Ovary (tissue), 9 donors: ENCODE data around the gene LPIN2. TPM values are rescaled to one million over a fixed set of nuclear protein-coding genes. Genes with fewer than 3 reads are reported as not detected.

Source experiments
- DNase-seq, 5 donors: peaks; one replicate each; pipeline ENCODE4 v3.0.0-alpha.2; 2019 to 2020
- H3K27ac ChIP-seq, 2 donors: fragments of 200-600 bp; one replicate each; pipeline versions ENCODE4 v1.5.1 to v1.8.0; 2019 to 2022
- H3K27me3 ChIP-seq: fragments of 200-600 bp; one replicate; pipeline ENCODE4 v1.8.0; 2022
- H3K36me3 ChIP-seq: fragments of 200-600 bp; sonication (generic); one replicate; pipeline ENCODE4 v1.5.1; 2019
- H3K4me1 ChIP-seq: one replicate; pipeline ENCODE4 v1.8.1; 2013; ENCODE audit warnings: mild to moderate bottlenecking, moderate library complexity; ENCODE audit not compliant: insufficient read depth
- H3K4me3 ChIP-seq: fragments of 200-600 bp; sonication (generic); one replicate; pipeline ENCODE4 v1.5.1; 2017
- H3K9me3 ChIP-seq, 2 donors: fragments of 200-600 bp in 1 of 2; sonication (generic) in 1 of 2; one replicate each; pipeline versions ENCODE4 v1.5.1 to v1.8.1; 2013 to 2019; ENCODE audit warnings: mild to moderate bottlenecking in 1 of 2, moderate library complexity in 1 of 2
- CTCF ChIP-seq, 3 donors: fragments of 450-650 bp in 2 of 3; fragments of 200-600 bp in 1 of 3; IDR thresholded peaks; one replicate each; pipeline versions ENCODE4 v1.5.1 to v1.8.0; 2016 to 2022; ENCODE audit warnings: antibody characterized with exemption in 3 of 3, mild to moderate bottlenecking in 1 of 3
- EP300 ChIP-seq: sonication (generic); formaldehyde crosslinking; IDR thresholded peaks from one replicate; pipeline ENCODE4 v1.6.1; 2017; ENCODE audit warnings: antibody characterized with exemption
- POLR2A ChIP-seq: fragments of 450-650 bp; IDR thresholded peaks from one replicate; pipeline ENCODE4 v1.6.1; 2017; ENCODE audit warnings: antibody characterized with exemption, mild to moderate bottlenecking, moderate library complexity
- WGBS, 3 donors: extraction: QIAGEN DNeasy Blood & Tissue Kit in 1 of 3; methylation state at CpG; one replicate each; pipeline versions ENCODE4 v1.1.5 to v1.1.7; 2013 to 2017; 5-methylcytosine and 5-hydroxymethylcytosine counted together
- intact Hi-C, 4 donors: fragments of 100-400 bp; cut with DNase I; formaldehyde crosslinking; loops; one replicate each; pipeline versions ENCODE4 v1.11.0 to v1.15.1; 2022 to 2023
- polyA plus RNA-seq, 2 donors: library from polyadenylated mRNA; stranded (reverse); fragments of 200-250 nt in 1 of 2; fragments of 350-450 nt in 1 of 2; fragmentation: Illumina TruSeq in 1 of 2; extraction: RNeasy Lipid Tissue Mini Kit (QIAGEN cat#74804) in 1 of 2; gene quantifications; one replicate each; pipeline ENCODE4 v1.2.3, GENCODE V29; 2013 to 2014
- total RNA-seq, 7 donors: library from RNA; depleted of rRNA in 2 of 7; stranded (reverse); fragments of >200 nt in 2 of 7; fragmentation: NEBNext Ultra II Directional in 3 of 7; extraction: Animal tissue kit (Norgen Biotek cat#: 25700) in 3 of 7; gene quantifications; one replicate each; pipeline versions ENCODE4 v1.1.0 to v1.2.4, GENCODE V29; 2016 to 2023
- donor health status: DM: no; HTN: no; CAD: no; lungs with moderate emphysema.
- donor health status: DM: no; HTN: no; CAD: no.
- donor health status: Bipolar disorder and iron deficiency.
- donor health status: DM: yes; HTN: yes; CAD: no.
- donor health status: DM: no; HTN: no; CAD: no.
- donor health status: DM: yes; HTN: yes; CAD: no.

The LPIN2 gene
- total and polyA plus RNA-seq, 9 donors = 13.4 to 44.7 (median 26.4) TPM

GRCh38 chr18:3048121-3048520, 35.2 kb upstream of the LPIN2 start:
- peaks cover 5% of the 10 kb centered on the region for H3K4me1 ChIP-seq
- intact Hi-C loops = no loop called here
- TF ChIP-seq EP300 (no peak), CTCF (IDR thresholded peaks at IDR 0.05) (no peak), POLR2A (no peak)
- no peaks in the 10 kb centered on the region for H3K9me3 ChIP-seq
- H3K4me3 ChIP-seq = no peak overlapping the region
- no peaks in the 10 kb centered on the region for H3K36me3 ChIP-seq
- 39 to 46% (median 45%) methylated on average over 6 of the region's 6 CpGs for WGBS, 3 donors
- no peaks in the 10 kb centered on the region for H3K27me3 ChIP-seq
- no peak for DNase-seq
- no peak overlapping the region for H3K27ac ChIP-seq

GRCh38 chr18:3046216-3046808, 33.4 kb upstream of the LPIN2 start:
- Histone ChIP-seq H3K27ac (no peak overlapping the region), H3K27me3 (no peaks in the 10 kb centered on the region), H3K4me1 (peaks cover 5% of the 10 kb centered on the region), H3K4me3 (no peak overlapping the region), H3K9me3 (no peaks in the 10 kb centered on the region), H3K36me3 (no peaks in the 10 kb centered on the region)
- 80 to 83% (median 82%) methylated on average over 4 of the region's 4 CpGs for WGBS, 3 donors
- intact Hi-C loops = no loop called here
- TF ChIP-seq CTCF (IDR thresholded peaks at IDR 0.05) = no peak
- TF ChIP-seq POLR2A = no peak
- no peak for TF ChIP-seq EP300
- no peak for DNase-seq

- Histone ChIP-seq H3K4me1 (peaks cover 5% of the 10 kb centered on the region), H3K27me3 (no peaks in the 10 kb centered on the region), H3K9me3 (no peaks in the 10 kb centered on the region), H3K27ac (no peak overlapping the region), H3K4me3 (no peak overlapping the region), H3K36me3 (no peaks in the 10 kb centered on the region)
- TF ChIP-seq POLR2A (no peak), EP300 (no peak), CTCF (IDR thresholded peaks at IDR 0.05) (no peak)
- intact Hi-C loops = no loop called here
- WGBS, 3 donors = 24 to 31% (median 26%) methylated on average over 12 of the region's 12 CpGs
- DNase-seq = no peak
Measured at GRCh38 chr18:3044931-3045698, 32.2 kb upstream of the LPIN2 start.

- H3K27me3 ChIP-seq = no peaks in the 10 kb centered on the region
- 90 to 96% (median 93%) methylated on average over 2 of the region's 2 CpGs for WGBS, 3 donors
- H3K4me3 ChIP-seq = no peak overlapping the region
- H3K36me3 ChIP-seq = no peaks in the 10 kb centered on the region
- TF ChIP-seq EP300 (no peak), POLR2A (no peak), CTCF (IDR thresholded peaks at IDR 0.05) (no peak)
- no peak for DNase-seq
- H3K4me1 ChIP-seq = peaks cover 5% of the 10 kb centered on the region
- H3K27ac ChIP-seq = no peak overlapping the region
- intact Hi-C loops = no loop called here
- no peaks in the 10 kb centered on the region for H3K9me3 ChIP-seq
Measured at GRCh38 chr18:3042379-3042778, 29.4 kb upstream of the LPIN2 start.
